ENCODE results near the gene TNFRSF1A.

TNFRSF1A gene

GRCh38 chr12:6386038-6386437 is 44.2 kb upstream of the TNFRSF1A start:
- H3K27ac ChIP-seq = no peak overlapping the region

GRCh38 chr12:6384499-6385436 is 42.9 kb upstream of the TNFRSF1A start:
- Histone ChIP-seq H3K4me3 (ENCODE audit: low read depth, low read length) (no peak overlapping the region), H3K27me3 (ENCODE audit: insufficient read depth, low read depth, severe bottlenecking) (no peaks in the 10 kb centered on the region), H3K9me3 (ENCODE audit: severe bottlenecking) (no peaks in the 10 kb centered on the region), H3K27ac (no peak overlapping the region), H3K36me3 (no peaks in the 10 kb centered on the region)
- TF ChIP-seq CTCF (IDR thresholded peaks at IDR 0.05; ENCODE audit: low read depth, low read length) = no peak
- no peak for DNase-seq

More at GRCh38 chr12:6386038-6386437, 44.2 kb upstream of the TNFRSF1A start:
- H3K9me3 ChIP-seq (ENCODE audit: severe bottlenecking) = no peaks in the 10 kb centered on the region
- no peaks in the 10 kb centered on the region for H3K27me3 ChIP-seq (ENCODE audit: insufficient read depth, low read depth, severe bottlenecking)
- H3K4me3 ChIP-seq (ENCODE audit: low read depth, low read length) = no peak overlapping the region
- DNase-seq = no peak
- H3K36me3 ChIP-seq = no peaks in the 10 kb centered on the region
- TF ChIP-seq CTCF (IDR thresholded peaks at IDR 0.05; ENCODE audit: low read depth, low read length) = no peak

GRCh38 chr12:6383572-6384498 is 42.0 kb upstream of the TNFRSF1A start, which contains the start of gene LTBR:
TSS of gene LTBR (plus strand) at chr12:6384162. CDS start at chr12:6384359, 197 bp downstream.
- H3K9me3 ChIP-seq (ENCODE audit: severe bottlenecking) = no peaks in the 10 kb centered on the region
- H3K27ac ChIP-seq = no peak within 1 kb of the TSS
- no peak for DNase-seq
- H3K27me3 ChIP-seq (ENCODE audit: insufficient read depth, low read depth, severe bottlenecking) = no peaks in the 10 kb centered on the region
- no peaks in the 10 kb centered on the region for H3K36me3 ChIP-seq
- TF ChIP-seq CTCF (IDR thresholded peaks at IDR 0.05; ENCODE audit: low read depth, low read length) = no peak
- no peak within 1 kb of the TSS for H3K4me3 ChIP-seq (ENCODE audit: low read depth, low read length)

GRCh38 chr12:6382982-6383381 is 41.1 kb upstream of the TNFRSF1A start:
- no peak overlapping the region for H3K27ac ChIP-seq
- H3K27me3 ChIP-seq (ENCODE audit: insufficient read depth, low read depth, severe bottlenecking) = no peaks in the 10 kb centered on the region
- H3K9me3 ChIP-seq (ENCODE audit: severe bottlenecking) = no peaks in the 10 kb centered on the region
- no peak for DNase-seq
- H3K36me3 ChIP-seq = no peaks in the 10 kb centered on the region
- H3K4me3 ChIP-seq (ENCODE audit: low read depth, low read length) = no peak overlapping the region
- TF ChIP-seq CTCF (IDR thresholded peaks at IDR 0.05; ENCODE audit: low read depth, low read length) = no peak

GRCh38 chr12:6382371-6382770 is 40.5 kb upstream of the TNFRSF1A start:
- DNase-seq = no peak
- Histone ChIP-seq H3K9me3 (ENCODE audit: severe bottlenecking) (no peaks in the 10 kb centered on the region), H3K27ac (no peak overlapping the region), H3K4me3 (ENCODE audit: low read depth, low read length) (no peak overlapping the region), H3K27me3 (ENCODE audit: insufficient read depth, low read depth, severe bottlenecking) (no peaks in the 10 kb centered on the region), H3K36me3 (no peaks in the 10 kb centered on the region)
- TF ChIP-seq CTCF (IDR thresholded peaks at IDR 0.05; ENCODE audit: low read depth, low read length) = no peak
